ENCODE measurements around the gene TMEM33.

DNA sequence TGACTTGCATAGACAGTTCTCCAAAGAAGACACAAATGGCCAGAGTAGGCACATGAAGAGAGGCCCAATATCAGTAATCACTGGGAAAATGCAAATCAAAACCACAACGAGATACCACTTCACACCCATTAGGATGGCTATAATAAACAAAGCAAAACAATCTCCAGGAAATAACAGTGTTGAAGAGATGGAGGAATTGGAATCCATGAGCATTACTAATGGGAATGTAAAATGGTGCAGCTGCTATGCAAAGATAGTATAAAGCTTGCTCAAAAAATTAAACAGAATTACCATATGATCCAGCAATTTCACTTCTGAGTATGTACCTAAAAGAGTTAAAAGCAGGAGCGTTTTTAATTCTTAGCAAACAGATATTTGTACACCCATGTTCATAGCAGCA, 17.0 kb upstream of the TMEM33 start:
- TF ChIP-seq, protein P1, sequence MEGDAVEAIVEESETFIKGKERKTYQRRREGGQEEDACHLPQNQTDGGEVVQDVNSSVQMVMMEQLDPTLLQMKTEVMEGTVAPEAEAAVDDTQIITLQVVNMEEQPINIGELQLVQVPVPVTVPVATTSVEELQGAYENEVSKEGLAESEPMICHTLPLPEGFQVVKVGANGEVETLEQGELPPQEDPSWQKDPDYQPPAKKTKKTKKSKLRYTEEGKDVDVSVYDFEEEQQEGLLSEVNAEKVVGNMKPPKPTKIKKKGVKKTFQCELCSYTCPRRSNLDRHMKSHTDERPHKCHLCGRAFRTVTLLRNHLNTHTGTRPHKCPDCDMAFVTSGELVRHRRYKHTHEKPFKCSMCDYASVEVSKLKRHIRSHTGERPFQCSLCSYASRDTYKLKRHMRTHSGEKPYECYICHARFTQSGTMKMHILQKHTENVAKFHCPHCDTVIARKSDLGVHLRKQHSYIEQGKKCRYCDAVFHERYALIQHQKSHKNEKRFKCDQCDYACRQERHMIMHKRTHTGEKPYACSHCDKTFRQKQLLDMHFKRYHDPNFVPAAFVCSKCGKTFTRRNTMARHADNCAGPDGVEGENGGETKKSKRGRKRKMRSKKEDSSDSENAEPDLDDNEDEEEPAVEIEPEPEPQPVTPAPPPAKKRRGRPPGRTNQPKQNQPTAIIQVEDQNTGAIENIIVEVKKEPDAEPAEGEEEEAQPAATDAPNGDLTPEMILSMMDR (IDR thresholded peaks at IDR 0.05) = no peak
- TF ChIP-seq, protein P2, sequence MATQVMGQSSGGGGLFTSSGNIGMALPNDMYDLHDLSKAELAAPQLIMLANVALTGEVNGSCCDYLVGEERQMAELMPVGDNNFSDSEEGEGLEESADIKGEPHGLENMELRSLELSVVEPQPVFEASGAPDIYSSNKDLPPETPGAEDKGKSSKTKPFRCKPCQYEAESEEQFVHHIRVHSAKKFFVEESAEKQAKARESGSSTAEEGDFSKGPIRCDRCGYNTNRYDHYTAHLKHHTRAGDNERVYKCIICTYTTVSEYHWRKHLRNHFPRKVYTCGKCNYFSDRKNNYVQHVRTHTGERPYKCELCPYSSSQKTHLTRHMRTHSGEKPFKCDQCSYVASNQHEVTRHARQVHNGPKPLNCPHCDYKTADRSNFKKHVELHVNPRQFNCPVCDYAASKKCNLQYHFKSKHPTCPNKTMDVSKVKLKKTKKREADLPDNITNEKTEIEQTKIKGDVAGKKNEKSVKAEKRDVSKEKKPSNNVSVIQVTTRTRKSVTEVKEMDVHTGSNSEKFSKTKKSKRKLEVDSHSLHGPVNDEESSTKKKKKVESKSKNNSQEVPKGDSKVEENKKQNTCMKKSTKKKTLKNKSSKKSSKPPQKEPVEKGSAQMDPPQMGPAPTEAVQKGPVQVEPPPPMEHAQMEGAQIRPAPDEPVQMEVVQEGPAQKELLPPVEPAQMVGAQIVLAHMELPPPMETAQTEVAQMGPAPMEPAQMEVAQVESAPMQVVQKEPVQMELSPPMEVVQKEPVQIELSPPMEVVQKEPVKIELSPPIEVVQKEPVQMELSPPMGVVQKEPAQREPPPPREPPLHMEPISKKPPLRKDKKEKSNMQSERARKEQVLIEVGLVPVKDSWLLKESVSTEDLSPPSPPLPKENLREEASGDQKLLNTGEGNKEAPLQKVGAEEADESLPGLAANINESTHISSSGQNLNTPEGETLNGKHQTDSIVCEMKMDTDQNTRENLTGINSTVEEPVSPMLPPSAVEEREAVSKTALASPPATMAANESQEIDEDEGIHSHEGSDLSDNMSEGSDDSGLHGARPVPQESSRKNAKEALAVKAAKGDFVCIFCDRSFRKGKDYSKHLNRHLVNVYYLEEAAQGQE (IDR thresholded peaks at IDR 0.05; ENCODE audit: insufficient read depth in 1 of 2, low read depth in 2 of 2, low read length in 1 of 2) = no peak
- TF ChIP-seq POLR2AphosphoS5 (IDR thresholded peaks at IDR 0.05; ENCODE audit: low read depth, low read length) (no peak), SIN3A (IDR thresholded peaks at IDR 0.05; ENCODE audit: borderline replicate concordance, insufficient read depth, low read depth, low read length) (no peak)

Measured in Panc1 (cell line).